CD8-positive, alpha-beta memory T cell (primary cell): Measurements from ENCODE around the gene ARHGDIB. TPM values are rescaled to one million over a fixed set of nuclear protein-coding genes. Genes with fewer than 3 reads are reported as not detected.

Source experiments
- CTCF ChIA-PET: fragments of 350-600 bp; sonication (Branson Sonifier 250); formaldehyde crosslinking; loops from one replicate; lab custom pipeline; 2021; ENCODE audit warnings: antibody characterized with exemption; lab: Charles Lee
- POLR2A ChIA-PET: fragments of 350-600 bp; sonication (Branson Sonifier 250); formaldehyde crosslinking; loops from one replicate; lab custom pipeline; 2021; ENCODE audit warnings: antibody characterized with exemption; lab: Charles Lee
- DNase-seq, 5 donors: peaks; one replicate each; pipeline versions ENCODE4 v3.0.0 to v3.0.0-alpha.2; 2020 to 2022; ENCODE audit warnings: mixed read lengths in 1 of 5
- H3K27ac ChIP-seq: one replicate; pipeline ENCODE4 v1.7.0; 2013; ENCODE audit warnings: low read depth, mild to moderate bottlenecking, low read length, moderate library complexity
- H3K27me3 ChIP-seq: 2 replicates; pipeline ENCODE4 v1.7.0; 2013; ENCODE audit warnings: low read length, mild to moderate bottlenecking; ENCODE audit not compliant: insufficient read depth, poor library complexity, severe bottlenecking
- H3K36me3 ChIP-seq: 2 replicates; pipeline ENCODE4 v1.7.0; 2013; ENCODE audit warnings: mild to moderate bottlenecking, low read length, moderate library complexity; ENCODE audit not compliant: insufficient read depth
- H3K4me1 ChIP-seq: 2 replicates; pipeline ENCODE4 v1.7.0; 2013; ENCODE audit warnings: mild to moderate bottlenecking, low read length, moderate library complexity; ENCODE audit not compliant: insufficient read depth
- H3K4me3 ChIP-seq: 2 replicates; pipeline ENCODE4 v1.7.0; 2013; ENCODE audit warnings: mild to moderate bottlenecking, low read length
- H3K9me3 ChIP-seq: 2 replicates; pipeline ENCODE4 v1.7.0; 2013; ENCODE audit warnings: mild to moderate bottlenecking, low read length
- H3K27ac Mint-ChIP-seq, 8 donors: one replicate each; pipeline ENCODE4 v1.8.0; 2020 to 2021; ENCODE audit warnings: mixed read lengths in 8 of 8, mild to moderate bottlenecking in 6 of 8, inconsistent platforms in 3 of 8, moderate library complexity in 3 of 8
- H3K27me3 Mint-ChIP-seq, 2 donors: one replicate each; pipeline ENCODE4 v1.8.0; 2020 to 2021; ENCODE audit warnings: mixed read lengths in 2 of 2, mild to moderate bottlenecking in 1 of 2, moderate library complexity in 1 of 2
- H3K36me3 Mint-ChIP-seq, 3 donors: one replicate each; pipeline ENCODE4 v1.8.0; 2020 to 2021; ENCODE audit warnings: mixed read lengths in 3 of 3, inconsistent platforms in 1 of 3, mild to moderate bottlenecking in 1 of 3
- H3K4me1 Mint-ChIP-seq, 3 donors: one replicate each; pipeline ENCODE4 v1.8.0; 2020 to 2021; ENCODE audit warnings: mixed read lengths in 3 of 3, inconsistent platforms in 1 of 3, mild to moderate bottlenecking in 1 of 3
- H3K4me3 Mint-ChIP-seq, 7 donors: one replicate each; pipeline ENCODE4 v1.8.0; 2020 to 2021; ENCODE audit warnings: mixed read lengths in 7 of 7, mild to moderate bottlenecking in 6 of 7, moderate library complexity in 4 of 7, inconsistent platforms in 2 of 7
- H3K9me3 Mint-ChIP-seq, 5 donors: one replicate each; pipeline ENCODE4 v1.8.0; 2020 to 2022; ENCODE audit warnings: mixed read lengths in 5 of 5, mild to moderate bottlenecking in 3 of 5, moderate library complexity in 2 of 5, inconsistent platforms in 1 of 5
- polyA plus RNA-seq: library from polyadenylated mRNA; unstranded; fragments of 300-500 nt; fragmentation: Illumina TruSeq; gene quantifications from one replicate; pipeline ENCODE4 v1.2.3, GENCODE V29; 2021
- total RNA-seq, 2 experiments: library from RNA; stranded (reverse); gene quantifications; one replicate each; pipeline ENCODE4 v1.2.3, GENCODE V29; 2021

The ARHGDIB gene
- total and polyA plus RNA-seq, 3 experiments from 2014 or later: 495 to 2,936 (median 511) TPM

DNA sequence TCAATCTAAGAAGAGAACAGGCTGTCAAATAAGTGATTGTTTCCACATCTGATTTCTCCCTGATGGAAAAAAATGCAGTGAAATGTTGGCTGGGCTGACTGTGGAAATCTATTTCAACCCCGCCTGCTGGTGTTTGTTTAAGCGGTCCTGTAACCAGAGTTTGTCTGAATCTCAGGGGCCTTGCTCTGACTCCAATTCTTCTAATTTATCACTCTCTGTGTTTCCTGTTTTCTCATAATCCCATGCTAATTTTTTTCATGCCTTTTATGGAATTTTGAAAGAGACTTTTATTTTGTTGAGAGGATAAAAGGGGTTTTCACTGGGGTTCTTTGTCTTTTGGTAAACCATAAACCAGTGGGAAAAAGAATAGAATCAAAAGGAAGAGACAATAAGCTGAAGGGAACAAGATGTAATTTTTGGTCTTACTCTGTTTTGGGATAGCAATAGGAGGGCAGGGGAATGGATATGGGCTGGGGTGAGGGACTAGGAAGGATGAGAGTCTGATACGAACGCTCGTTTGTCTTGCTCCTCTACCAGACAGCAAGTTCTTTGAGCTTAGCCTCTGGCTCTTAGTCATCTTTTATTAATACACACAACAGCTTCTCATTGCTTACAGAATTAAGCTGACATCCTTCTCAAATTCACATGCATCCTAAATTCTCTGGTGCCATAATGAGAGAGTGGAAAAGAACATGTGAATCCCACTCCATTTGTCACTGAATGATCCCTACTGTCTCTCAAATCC is 67.7 kb downstream of the ARHGDIB start:
- no peaks in the 10 kb centered on the region for H3K4me1 ChIP-seq
- peaks cover 0 to 2% of the 10 kb centered on the region in 2 donors for H3K27me3 Mint-ChIP-seq
- ChIA-PET POLR2A (no interaction called here), CTCF (no interaction called here)
- H3K36me3 Mint-ChIP-seq: no peaks in the 10 kb centered on the region
- no peak overlapping the region for H3K27ac ChIP-seq
- H3K27ac Mint-ChIP-seq: no peak overlapping the region
- H3K4me3 ChIP-seq: no peak overlapping the region
- no peaks in the 10 kb centered on the region for H3K9me3 Mint-ChIP-seq
- DNase-seq: no peak
- H3K4me3 Mint-ChIP-seq: no peak overlapping the region
- no peaks in the 10 kb centered on the region for H3K36me3 ChIP-seq
- no peaks in the 10 kb centered on the region for H3K4me1 Mint-ChIP-seq
- H3K27me3 ChIP-seq: no peaks in the 10 kb centered on the region
- no peaks in the 10 kb centered on the region for H3K9me3 ChIP-seq

DNA sequence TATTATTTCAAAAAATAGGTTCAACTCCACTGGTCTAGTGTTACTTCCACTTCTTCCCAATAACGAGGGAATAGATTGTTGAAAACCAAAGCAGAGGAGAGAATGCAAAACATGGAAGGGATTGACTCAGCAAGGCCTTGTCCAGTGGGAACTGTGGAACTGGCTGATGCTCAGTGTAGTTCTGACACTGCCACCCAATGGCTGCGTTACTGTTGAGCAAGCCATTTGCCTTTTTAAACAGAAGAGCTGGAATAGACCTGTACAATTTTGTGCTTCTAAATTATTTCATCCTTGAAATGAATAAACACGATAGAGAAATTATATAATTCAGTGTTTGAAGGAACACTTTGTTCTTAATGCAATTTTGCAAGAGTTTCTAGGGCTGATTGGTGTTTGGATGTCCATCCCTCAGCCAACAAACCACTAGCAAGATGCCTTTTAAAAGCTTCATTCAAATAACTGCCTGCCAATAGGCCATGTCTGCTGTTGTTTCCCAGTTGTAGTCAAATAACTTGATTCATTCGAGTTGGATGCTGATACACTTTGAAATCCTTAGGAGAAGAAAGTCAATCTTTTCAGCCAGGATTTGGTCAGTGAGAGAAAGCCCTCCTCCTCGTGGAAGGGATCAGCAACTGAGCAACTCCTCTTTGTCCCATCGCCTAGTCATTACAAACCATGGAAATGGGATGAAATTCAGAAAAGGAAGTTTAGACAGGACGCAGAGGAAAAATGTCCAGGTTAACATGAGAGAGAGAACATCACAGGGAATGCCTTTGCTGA is 68.5 kb downstream of the ARHGDIB start:
- no peaks in the 10 kb centered on the region for H3K9me3 ChIP-seq
- ChIA-PET POLR2A (no interaction called here), CTCF (no interaction called here)
- Mint-ChIP-seq H3K27ac (no peak overlapping the region), H3K36me3 (no peaks in the 10 kb centered on the region), H3K27me3 (peaks cover 3 to 5% of the 10 kb centered on the region in 2 donors), H3K4me1 (no peaks in the 10 kb centered on the region), H3K9me3 (no peaks in the 10 kb centered on the region), H3K4me3 (no peak overlapping the region)
- H3K36me3 ChIP-seq: no peaks in the 10 kb centered on the region
- H3K27ac ChIP-seq: no peak overlapping the region
- H3K4me3 ChIP-seq: no peak overlapping the region
- H3K27me3 ChIP-seq: no peaks in the 10 kb centered on the region
- H3K4me1 ChIP-seq: no peaks in the 10 kb centered on the region
- no peak for DNase-seq

Other genes starting within 250 kb of the ARHGDIB start
- 100 to 1,000 TPM; 149 to 156 TPM for gene WBP11, start 158.1 kb downstream of the ARHGDIB start, total RNA-seq
- 70.2 TPM for gene WBP11, start 158.1 kb downstream of the ARHGDIB start, polyA plus RNA-seq
- gene C12orf60, start 157.9 kb downstream of the ARHGDIB start, total RNA-seq: 1 to 10 TPM; 3.1 TPM
- 0.95 TPM for gene C12orf60, start 157.9 kb downstream of the ARHGDIB start, polyA plus RNA-seq
- gene SMCO3, start 147.4 kb downstream of the ARHGDIB start, total RNA-seq: not detected
- gene SMCO3, start 147.4 kb downstream of the ARHGDIB start, polyA plus RNA-seq: not detected
- not detected for gene ART4, start 118.1 kb downstream of the ARHGDIB start, total RNA-seq
- not detected for gene ART4, start 118.1 kb downstream of the ARHGDIB start, polyA plus RNA-seq
- gene MGP, start 75.7 kb downstream of the ARHGDIB start, total RNA-seq: not detected
- gene MGP, start 75.7 kb downstream of the ARHGDIB start, polyA plus RNA-seq: not detected
- 1 to 10 TPM; 2.0 to 2.1 TPM for gene ERP27, start 23.1 kb downstream of the ARHGDIB start, total RNA-seq
- 5.3 TPM for gene ERP27, start 23.1 kb downstream of the ARHGDIB start, polyA plus RNA-seq
- gene PDE6H, start 11.4 kb upstream of the ARHGDIB start, total RNA-seq: not detected
- gene PDE6H, start 11.4 kb upstream of the ARHGDIB start, polyA plus RNA-seq: not detected